Tibial nerve (tissue), 4 donors: Measurements from ENCODE around the gene MAGT1.

Experiments
- CTCF ChIP-seq, 5 experiments: fragments of 200-600 bp in 3 of 5; fragments of 450-650 bp in 2 of 5; sonication (generic) in 3 of 5; IDR thresholded peaks; one replicate each; pipeline ENCODE4 v1.5.1; 2016 to 2019; ENCODE audit warnings: antibody characterized with exemption in 5 of 5, mild to moderate bottlenecking in 3 of 5, moderate library complexity in 2 of 5
- EP300 ChIP-seq, 2 donors: sonication (generic); formaldehyde crosslinking; IDR thresholded peaks; one replicate each; pipeline ENCODE4 v1.6.1; 2017; ENCODE audit warnings: antibody characterized with exemption in 2 of 2, mild to moderate bottlenecking in 1 of 2

GRCh38 chrX:77917294-77917933, 22.2 kb upstream of the MAGT1 start:
- TF ChIP-seq CTCF (IDR thresholded peaks at IDR 0.05) (no peak), EP300 (IDR thresholded peaks at IDR 0.05) (no peak)
